Transverse colon (tissue), 4 donors: ENCODE data around the gene ILF3. TPM values are rescaled to one million over a fixed set of nuclear protein-coding genes. Genes with fewer than 3 reads are reported as not detected.

Experiments used
- DNase-seq: peaks from one replicate; pipeline ENCODE4 v3.0.0-alpha.2; 2019
- H3K27ac ChIP-seq, 4 donors: fragments of 200-600 bp; sonication (generic); 2 replicates each; pipeline ENCODE4 v1.5.1; 2016 to 2018; ENCODE audit warnings: inconsistent platforms in 4 of 4
- H3K27me3 ChIP-seq: fragments of 200-600 bp; sonication (generic); 2 replicates; pipeline ENCODE4 v1.5.1; 2017; ENCODE audit warnings: inconsistent platforms
- H3K36me3 ChIP-seq, 4 donors: fragments of 200-600 bp; sonication (generic); 2 replicates each; pipeline ENCODE4 v1.5.1; 2017 to 2019; ENCODE audit warnings: inconsistent platforms in 4 of 4
- H3K4me1 ChIP-seq, 4 donors: fragments of 200-600 bp; sonication (generic); 2 replicates each; pipeline ENCODE4 v1.5.1; 2017 to 2020; ENCODE audit warnings: inconsistent platforms in 4 of 4
- H3K4me3 ChIP-seq, 4 donors: fragments of 200-600 bp; sonication (generic); 1 replicate in 1 of 4; 2 replicates in 3 of 4; pipeline versions ENCODE4 v1.5.1 to v1.6.1; 2017 to 2019; ENCODE audit warnings: inconsistent platforms in 4 of 4
- H3K9me3 ChIP-seq, 2 donors: fragments of 200-600 bp; sonication (generic); 2 replicates each; pipeline ENCODE4 v1.5.1; 2017 to 2019; ENCODE audit warnings: inconsistent platforms in 2 of 2
- EP300 ChIP-seq: sonication (generic); formaldehyde crosslinking; IDR thresholded peaks from one replicate; pipeline ENCODE4 v1.6.1; 2017; ENCODE audit warnings: antibody characterized with exemption, low read depth
- POLR2A ChIP-seq: fragments of 450-650 bp; IDR thresholded peaks from one replicate; pipeline ENCODE4 v1.6.1; 2016; ENCODE audit warnings: antibody characterized with exemption, mild to moderate bottlenecking, moderate library complexity
- POLR2AphosphoS5 ChIP-seq, 3 donors: sonication (generic); formaldehyde crosslinking; IDR thresholded peaks; one replicate each; pipeline ENCODE4 v1.6.1; 2016; ENCODE audit warnings: antibody characterized with exemption in 3 of 3
- WGBS, 2 donors: methylation state at CpG; one replicate each; pipeline ENCODE4 v1.1.5; 2018; ENCODE audit warnings: low coverage in 1 of 2; 5-methylcytosine and 5-hydroxymethylcytosine counted together
- in situ Hi-C, 4 donors: fragments of 200-750 bp; cut with MboI; loops; one replicate each; pipeline versions ENCODE4 v1.15.0 to v1.15.1; 2017; ENCODE audit warnings: low sequenced_read_pairs in 3 of 4, low pct_ligation_motif_present in 1 of 4, low pct_unique_long_range_greater_than_20kb in 1 of 4
- intact Hi-C: fragments of 100-400 bp; cut with DNase I; formaldehyde crosslinking; loops from one replicate; pipeline ENCODE4 v1.15.1; 2023; ENCODE audit warnings: low total_unique reads
- small RNA-seq, 4 donors: library from RNA; depleted of rRNA; stranded (forward); fragments of <200 nt; gene quantifications; one replicate each; pipeline ENCODE3, GENCODE V24; 2016
- total RNA-seq, 4 donors: library from RNA; depleted of rRNA; stranded (reverse); fragments of >200 nt; gene quantifications; one replicate each; pipeline ENCODE4 v1.1.0, GENCODE V29; 2016
- TF ChIP-seq, protein P1 (sequence below), 5 experiments: fragments of 200-600 bp in 3 of 5; fragments of 450-650 bp in 2 of 5; sonication (generic) in 3 of 5; IDR thresholded peaks; 1 replicate in 2 of 5; 2 replicates in 3 of 5; pipeline ENCODE4 v1.5.1; 2016 to 2017; ENCODE audit warnings: antibody characterized with exemption in 5 of 5, inconsistent platforms in 3 of 5, mild to moderate bottlenecking in 2 of 5, moderate library complexity in 1 of 5

ILF3 gene
- total RNA-seq, 4 donors from 2014 or later = 73.6 to 242 (median 151) TPM

DNA sequence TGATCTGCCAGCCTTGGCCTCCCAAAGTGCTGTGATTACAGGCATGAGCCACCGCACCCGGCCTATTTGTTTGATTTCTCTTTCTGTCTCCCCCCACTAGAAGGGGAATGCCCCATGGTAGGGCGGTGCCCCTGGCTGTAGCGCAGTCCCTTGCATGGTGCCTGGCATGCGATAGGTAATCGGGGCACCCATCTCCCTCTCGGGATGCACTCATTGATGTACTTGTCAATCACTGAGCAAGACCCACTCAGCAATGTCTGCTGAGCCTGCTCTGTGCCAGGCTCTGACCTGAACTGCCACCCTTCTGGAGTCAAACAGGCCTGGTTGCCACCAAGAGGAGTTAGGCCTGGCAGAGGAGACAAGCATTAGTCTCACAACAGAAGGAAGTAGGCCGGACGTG is 83.6 kb downstream of the ILF3 start:
- TF ChIP-seq EP300 (no peak), POLR2AphosphoS5 (IDR thresholded peaks at IDR 0.05) (no peak), POLR2A (no peak)
- TF ChIP-seq, protein P1, sequence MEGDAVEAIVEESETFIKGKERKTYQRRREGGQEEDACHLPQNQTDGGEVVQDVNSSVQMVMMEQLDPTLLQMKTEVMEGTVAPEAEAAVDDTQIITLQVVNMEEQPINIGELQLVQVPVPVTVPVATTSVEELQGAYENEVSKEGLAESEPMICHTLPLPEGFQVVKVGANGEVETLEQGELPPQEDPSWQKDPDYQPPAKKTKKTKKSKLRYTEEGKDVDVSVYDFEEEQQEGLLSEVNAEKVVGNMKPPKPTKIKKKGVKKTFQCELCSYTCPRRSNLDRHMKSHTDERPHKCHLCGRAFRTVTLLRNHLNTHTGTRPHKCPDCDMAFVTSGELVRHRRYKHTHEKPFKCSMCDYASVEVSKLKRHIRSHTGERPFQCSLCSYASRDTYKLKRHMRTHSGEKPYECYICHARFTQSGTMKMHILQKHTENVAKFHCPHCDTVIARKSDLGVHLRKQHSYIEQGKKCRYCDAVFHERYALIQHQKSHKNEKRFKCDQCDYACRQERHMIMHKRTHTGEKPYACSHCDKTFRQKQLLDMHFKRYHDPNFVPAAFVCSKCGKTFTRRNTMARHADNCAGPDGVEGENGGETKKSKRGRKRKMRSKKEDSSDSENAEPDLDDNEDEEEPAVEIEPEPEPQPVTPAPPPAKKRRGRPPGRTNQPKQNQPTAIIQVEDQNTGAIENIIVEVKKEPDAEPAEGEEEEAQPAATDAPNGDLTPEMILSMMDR (IDR thresholded peaks at IDR 0.05) = no peak
- Histone ChIP-seq H3K4me3 (no peak overlapping the region), H3K4me1 (peaks cover 23 to 97% (median 64%) of the 10 kb centered on the region in 4 donors), H3K9me3 (no peaks in the 10 kb centered on the region), H3K27me3 (no peaks in the 10 kb centered on the region), H3K36me3 (peaks cover 0 to 7% (median 0%) of the 10 kb centered on the region in 4 donors), H3K27ac (peak overlapping the region; percentile 86 to 88 (median 87))
- 90% methylated on average over 9 of the region's 9 CpGs; no CpG with 5 or more reads in 1 of the 2 donors for WGBS, 2 donors
- no peak for DNase-seq
- in situ Hi-C loops = no loop called here
- intact Hi-C loops = no loop called here

- in situ Hi-C loops = no loop called here
- H3K4me1 ChIP-seq = peaks cover 33 to 98% (median 86%) of the 10 kb centered on the region in 4 donors
- WGBS, 2 donors = 48 to 65% methylated on average over 3 of the region's 3 CpGs
Measured at GRCh38 chr19:10740798-10741197, 86.7 kb downstream of the ILF3 start.

More at GRCh38 chr19:10740798-10741197, 86.7 kb downstream of the ILF3 start:
- peak overlapping the region; percentile 86 to 88 (median 87) for H3K27ac ChIP-seq
- no peak overlapping the region for H3K4me3 ChIP-seq
- intact Hi-C loops = no loop called here
- TF ChIP-seq EP300 (peak; percentile 80), POLR2AphosphoS5 (IDR thresholded peaks at IDR 0.05) (peak in 2 of 3 donors; percentile 64 to 71), POLR2A (no peak)
- TF ChIP-seq, protein P1 (IDR thresholded peaks at IDR 0.05) = no peak
- no peaks in the 10 kb centered on the region for H3K9me3 ChIP-seq
- H3K27me3 ChIP-seq = no peaks in the 10 kb centered on the region
- peaks cover 0 to under 1% (median 0%) of the 10 kb centered on the region in 4 donors for H3K36me3 ChIP-seq
- no peak for DNase-seq

Small RNA genes lying within 50 kb of the gene (small RNA-seq; reads per million reads assigned to genes)
- gene MIR638 = 0 reads per million in 4 donors

Other genes starting within 250 kb of the ILF3 start
- gene PDE4A, start 233.8 kb upstream of the ILF3 start, total RNA-seq = 10 to 100 TPM in 3 of 4 donors, 1 to 10 TPM in 1; 9.0 to 15.9 (median 13.1) TPM
- 100 to 1,000 TPM in 1 of 4 donors, 10 to 100 TPM in 3; 54.8 to 348 (median 79.1) TPM for gene KEAP1, start 151.0 kb upstream of the ILF3 start, total RNA-seq
- not detected for gene S1PR5, start 136.9 kb upstream of the ILF3 start, total RNA-seq
- gene ATG4D, start 110.4 kb upstream of the ILF3 start, total RNA-seq = 100 to 1,000 TPM in 2 of 4 donors, 10 to 100 TPM in 2; 79.9 to 164 (median 100) TPM
- gene KRI1, start 88.3 kb upstream of the ILF3 start, total RNA-seq = 10 to 100 TPM; 12.7 to 53.1 (median 27.9) TPM
- 10 to 100 TPM in 1 of 4 donors, 1 to 10 TPM in 3; 4.9 to 11.4 (median 7.1) TPM for gene CDKN2D, start 85.4 kb upstream of the ILF3 start, total RNA-seq
- 100 to 1,000 TPM in 1 of 4 donors, 10 to 100 TPM in 3; 22.8 to 111 (median 63.1) TPM for gene AP1M2, start 67.0 kb upstream of the ILF3 start, total RNA-seq
- 100 to 1,000 TPM in 1 of 4 donors, 10 to 100 TPM in 3; 36.6 to 371 (median 81.4) TPM for gene SLC44A2, start 28.8 kb upstream of the ILF3 start, total RNA-seq
- gene QTRT1, start 47.1 kb downstream of the ILF3 start, total RNA-seq = 100 to 1,000 TPM in 1 of 4 donors, 10 to 100 TPM in 3; 28.5 to 201 (median 39.9) TPM
- 1,000 to 10,000 TPM in 1 of 4 donors, 100 to 1,000 TPM in 3; 469 to 1,152 (median 585) TPM for gene DNM2, start 63.7 kb downstream of the ILF3 start, total RNA-seq
- 10 to 100 TPM in 3 of 4 donors, 1 to 10 TPM in 1; 2.8 to 40.4 (median 24.4) TPM for gene TMED1, start 181.9 kb downstream of the ILF3 start, total RNA-seq
- 1 to 10 TPM in 1 of 4 donors, under 1 TPM in 2, not detected in 1; 0.79 to 1.8 (median 0.96) TPM for gene C19orf38, start 194.1 kb downstream of the ILF3 start, total RNA-seq
- gene CARM1, start 217.2 kb downstream of the ILF3 start, total RNA-seq = 10 to 100 TPM; 24.9 to 47.6 (median 35.6) TPM